Jurkat, Clone E6-1 (cell line): ENCODE results near the gene FURIN.
"Not testable (repeated sequence)": the region's sequence is repeated elsewhere in the genome, so short reads cannot be mapped to it uniquely, and the experiment has no call there.

ENCODE experiments used
- DNase-seq: peaks from one replicate; pipeline ENCODE4 v3.0.0-alpha.2; 2011; ENCODE audit warnings: low read depth, low spot score
- H3K4me3 ChIP-seq: 2 replicates; pipeline ENCODE4 v1.5.1; 2011; ENCODE audit warnings: mild to moderate bottlenecking, low read length, control low read depth, moderate library complexity

Gene FURIN

DNA sequence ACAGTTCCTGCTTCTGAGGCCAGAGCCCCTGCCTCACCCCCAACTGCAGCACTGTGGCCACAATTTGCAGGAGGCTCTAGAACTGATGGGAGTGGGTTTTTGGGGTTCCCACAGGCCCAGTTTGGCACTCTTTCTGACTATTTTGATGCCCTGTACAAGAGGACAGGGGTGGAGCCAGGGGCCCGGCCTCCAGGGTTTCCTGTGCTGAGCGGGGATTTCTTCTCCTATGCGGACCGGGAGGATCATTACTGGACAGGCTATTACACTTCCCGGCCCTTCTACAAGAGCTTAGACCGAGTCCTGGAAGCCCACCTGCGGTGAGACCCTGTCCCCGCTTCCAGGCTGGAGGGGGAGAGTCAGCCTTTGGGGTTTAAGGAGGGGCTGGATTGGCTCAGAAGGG is 41.6 kb downstream of the FURIN start:
- no peak for DNase-seq
- H3K4me3 ChIP-seq: no peak overlapping the region

GRCh38 chr15:90910441-90911301 is 42.3 kb downstream of the FURIN start:
- DNase-seq: no peak
- H3K4me3 ChIP-seq: no peak overlapping the region

GRCh38 chr15:90911302-90911623 is 42.9 kb downstream of the FURIN start:
- H3K4me3 ChIP-seq: no peak overlapping the region
- no peak for DNase-seq

- no peak for DNase-seq
Observed at GRCh38 chr15:90911906-90912769, 43.8 kb downstream of the FURIN start.

GRCh38 chr15:90912770-90913075 is 44.3 kb downstream of the FURIN start:
- no peak for DNase-seq
- no peak overlapping the region for H3K4me3 ChIP-seq

More at GRCh38 chr15:90911906-90912769, 43.8 kb downstream of the FURIN start:
- H3K4me3 ChIP-seq: no peak overlapping the region

DNA sequence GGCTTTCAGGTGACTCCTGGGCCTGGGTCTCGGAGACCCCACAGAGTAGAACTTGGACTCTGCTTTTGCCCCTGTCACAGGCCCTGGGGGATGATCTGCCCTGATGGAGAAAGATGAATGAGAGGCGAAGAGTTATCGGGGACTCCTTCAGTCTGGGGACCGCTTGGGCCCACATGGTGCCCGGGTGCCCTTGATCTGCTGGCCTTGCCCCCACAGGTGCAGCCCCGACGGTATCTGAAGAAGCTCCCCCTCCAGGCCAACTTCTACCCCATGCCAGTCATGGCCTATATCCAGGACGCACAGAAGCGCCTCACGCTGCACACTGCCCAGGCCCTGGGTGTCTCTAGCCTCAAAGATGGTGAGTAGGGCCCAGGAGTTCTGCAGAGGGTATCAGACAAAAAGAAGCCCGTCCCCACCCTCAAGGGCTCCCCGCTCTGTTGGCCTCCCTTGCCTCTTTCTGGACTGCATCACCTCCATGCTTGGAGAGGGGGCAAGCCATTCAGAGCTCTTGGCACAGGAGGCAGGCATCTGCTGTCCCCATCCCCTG is 45.1 kb downstream of the FURIN start:
- DNase-seq: no peak
- no peak overlapping the region for H3K4me3 ChIP-seq

GRCh38 chr15:90914305-90915080 is 46.1 kb downstream of the FURIN start:
- no peak for DNase-seq
- no peak overlapping the region for H3K4me3 ChIP-seq

- DNase-seq: no peak
- no peak overlapping the region for H3K4me3 ChIP-seq
Observed at GRCh38 chr15:90915216-90915807, 46.9 kb downstream of the FURIN start.

GRCh38 chr15:90915808-90916440 is 47.5 kb downstream of the FURIN start:
- DNase-seq: no peak
- no peak overlapping the region for H3K4me3 ChIP-seq

GRCh38 chr15:90916461-90916860 is 48.1 kb downstream of the FURIN start:
- H3K4me3 ChIP-seq: no peak overlapping the region
- no peak for DNase-seq

GRCh38 chr15:90917569-90917968 is 49.2 kb downstream of the FURIN start:
- no peak overlapping the region for H3K4me3 ChIP-seq
- no peak for DNase-seq

DNA sequence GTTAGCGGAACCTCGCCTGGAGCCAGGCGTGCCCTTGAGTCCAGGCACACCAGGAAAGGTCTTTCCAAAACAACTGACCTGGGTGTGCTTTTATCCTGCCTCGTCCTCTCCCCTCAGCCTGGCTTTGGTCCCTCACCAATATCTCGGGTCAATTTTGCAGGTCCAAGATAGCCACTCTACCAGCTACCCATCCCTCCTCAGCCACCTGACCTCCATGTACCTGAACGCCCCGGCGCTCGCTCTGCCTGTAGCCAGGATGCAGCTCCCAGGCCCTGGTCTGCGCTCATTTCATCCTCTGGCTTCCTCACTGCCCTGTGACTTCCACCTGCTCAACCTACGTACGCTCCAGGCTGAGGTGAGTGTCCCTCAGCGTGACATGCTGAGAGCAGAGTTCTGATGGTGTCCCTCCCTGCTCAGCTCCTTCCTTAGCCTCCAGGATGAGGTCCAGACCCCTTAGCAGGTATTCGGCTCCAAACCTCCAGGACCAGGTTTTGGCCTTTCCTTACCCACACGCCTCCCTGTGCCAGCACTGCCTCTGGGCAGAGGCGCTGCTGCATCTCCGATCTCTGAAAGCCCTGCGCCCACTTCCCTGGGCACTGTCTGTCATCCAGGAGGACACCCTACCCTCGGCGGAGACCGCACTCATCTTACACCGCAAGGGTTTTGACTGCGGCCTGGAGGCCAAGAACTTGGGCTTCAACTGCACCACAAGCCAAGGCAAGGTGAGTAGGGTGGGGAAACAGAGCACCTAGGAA is 49.8 kb downstream of the FURIN start:
- H3K4me3 ChIP-seq: no peak overlapping the region
- no peak for DNase-seq

DNA sequence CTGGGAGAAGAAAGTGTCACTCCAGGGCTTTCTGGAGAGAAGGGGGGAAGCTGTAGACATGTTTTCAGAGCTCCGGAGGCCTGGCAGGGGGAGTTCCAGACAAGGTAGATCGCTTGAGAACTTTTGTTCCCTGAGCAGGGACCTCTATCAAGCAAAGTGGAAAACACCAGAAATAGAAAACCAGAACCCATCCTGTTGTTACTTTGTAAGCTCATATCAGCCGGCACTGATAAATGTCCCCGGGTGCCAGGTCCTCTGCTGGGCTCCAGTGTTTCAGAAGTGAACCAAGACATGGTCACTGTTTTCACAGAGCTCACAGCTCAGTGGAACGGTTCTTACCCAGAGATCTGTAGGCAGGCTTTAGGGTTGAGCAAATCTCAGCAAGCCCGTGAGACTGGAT is 50.4 kb downstream of the FURIN start:
- no peak overlapping the region for H3K4me3 ChIP-seq
- DNase-seq: no peak

- no peak for DNase-seq
- H3K4me3 ChIP-seq: no peak overlapping the region
Observed at GRCh38 chr15:90921887-90922286, 53.5 kb downstream of the FURIN start.

DNA sequence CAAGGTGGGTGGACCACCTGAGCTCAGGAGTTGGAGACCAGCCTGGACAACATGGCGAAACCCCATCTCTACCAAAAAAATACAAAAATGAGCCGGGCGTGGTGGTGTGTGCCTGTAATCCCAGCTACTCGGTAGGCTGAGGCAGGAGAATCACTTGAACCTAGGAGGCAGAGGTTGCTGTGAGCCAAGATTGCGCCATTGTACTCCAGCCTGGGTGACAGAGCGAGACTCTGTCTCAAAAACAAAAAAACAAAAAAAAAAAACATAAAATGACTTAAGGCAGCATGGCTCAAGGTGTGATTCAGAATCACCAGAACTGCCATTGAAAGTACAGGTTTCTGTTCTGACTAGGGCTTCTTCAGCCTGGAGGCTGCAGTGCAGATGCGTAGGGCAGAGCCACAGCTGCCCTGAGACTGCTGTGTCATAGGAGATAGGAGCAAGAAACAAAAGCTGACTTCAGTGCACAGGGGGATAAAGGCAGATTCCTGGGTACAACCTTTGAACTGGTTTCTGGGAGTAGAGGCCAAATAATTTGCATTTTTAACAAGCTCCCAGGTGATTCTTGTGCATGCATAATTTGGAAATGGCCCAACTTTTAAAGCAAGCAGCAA is 54.4 kb downstream of the FURIN start:
- not testable (repeated sequence) for DNase-seq

GRCh38 chr15:90924375-90924774 is 56.0 kb downstream of the FURIN start:
- no peak for DNase-seq
- no peak overlapping the region for H3K4me3 ChIP-seq

More for the DNA sequence above, 54.4 kb downstream of the FURIN start:
- not testable (repeated sequence) for H3K4me3 ChIP-seq

GRCh38 chr15:90926766-90927165 is 58.4 kb downstream of the FURIN start:
- not testable (repeated sequence) for H3K4me3 ChIP-seq, DNase-seq

- H3K4me3 ChIP-seq, DNase-seq: not testable (repeated sequence)
Observed at GRCh38 chr15:90928106-90928505, 59.7 kb downstream of the FURIN start.
